Neural crest cell (in vitro differentiated cells): Measurements from ENCODE around the gene TIMP3. TPM values are rescaled to one million over a fixed set of nuclear protein-coding genes. Genes with fewer than 3 reads are reported as not detected.
A peak's percentile ranks its signal among the peaks of the same experiment; 100 is the strongest.

ENCODE experiments used
- DNase-seq: peaks from one replicate; pipeline ENCODE4 v3.0.0; 2021; ENCODE audit warnings: low read depth, mixed read lengths, low spot score
- H3K27ac Mint-ChIP-seq: one replicate; pipeline ENCODE4 v1.8.0; 2021; ENCODE audit warnings: mild to moderate bottlenecking, mixed read lengths; ENCODE audit not compliant: unreplicated experiment
- H3K27me3 Mint-ChIP-seq: 2 replicates; pipeline ENCODE4 v1.8.0; 2021; ENCODE audit warnings: low read depth, mild to moderate bottlenecking, mixed read lengths
- H3K36me3 Mint-ChIP-seq: 2 replicates; pipeline ENCODE4 v1.8.0; 2021; ENCODE audit warnings: low read depth, mild to moderate bottlenecking, mixed read lengths
- H3K4me1 Mint-ChIP-seq: 2 replicates; pipeline ENCODE4 v1.8.0; 2021; ENCODE audit warnings: mixed read lengths
- H3K4me3 Mint-ChIP-seq: one replicate; pipeline ENCODE4 v1.8.0; 2021; ENCODE audit warnings: mild to moderate bottlenecking, mixed read lengths
- H3K9me3 Mint-ChIP-seq: 2 replicates; pipeline ENCODE4 v1.8.0; 2021; ENCODE audit warnings: mixed read lengths
- total RNA-seq: library from RNA; stranded (reverse); gene quantifications from 2 replicates; pipeline ENCODE4 v1.2.1, GENCODE V29; 2021
- TF ChIP-seq, protein P1 (sequence below): fragments of 200-600 bp; sonication (generic); conservative IDR thresholded peaks from 2 replicates; pipeline ENCODE4 v1.5.0; 2021; ENCODE audit warnings: antibody characterized with exemption, mild to moderate bottlenecking

TIMP3 gene
- total RNA-seq, 1 donor from 2014 or later, result 21.6 TPM

DNA sequence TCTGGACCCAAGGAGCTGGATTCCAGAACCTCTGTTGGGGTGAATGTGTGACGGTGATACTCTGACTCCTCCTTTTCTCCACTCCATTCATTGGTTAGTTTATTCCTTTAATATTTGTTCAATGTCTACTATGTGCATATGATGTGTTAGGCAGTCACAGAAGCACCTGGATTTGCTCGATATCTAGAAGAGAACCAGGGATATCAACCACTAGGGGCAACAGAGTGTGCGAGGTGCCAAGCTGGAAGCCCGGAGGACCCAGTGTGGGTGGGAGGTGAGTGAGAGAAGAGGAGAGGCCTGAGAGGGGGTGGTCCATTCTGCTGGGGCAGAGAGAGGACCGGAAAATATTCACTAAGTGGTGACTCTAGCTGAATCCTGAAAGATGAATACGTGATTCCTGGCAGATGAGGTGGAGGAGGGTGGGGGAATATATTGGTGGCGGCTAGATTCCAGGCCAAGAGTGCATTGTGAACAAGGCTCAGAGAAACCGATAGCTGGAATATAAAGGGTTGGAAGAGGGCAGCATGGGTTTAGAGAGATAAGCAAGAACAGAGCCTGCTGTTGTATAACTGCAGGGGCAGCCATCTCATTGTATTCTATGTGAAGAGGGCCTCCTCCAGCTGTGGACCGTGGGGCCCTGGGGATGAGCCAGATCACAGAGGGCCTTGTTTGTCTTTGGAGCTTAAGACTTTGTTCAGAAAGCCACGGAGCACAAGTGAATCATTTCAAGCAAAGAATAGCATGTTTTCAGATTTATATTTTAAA, 6.9 kb upstream of the TIMP3 start:
- TF ChIP-seq, protein P1, sequence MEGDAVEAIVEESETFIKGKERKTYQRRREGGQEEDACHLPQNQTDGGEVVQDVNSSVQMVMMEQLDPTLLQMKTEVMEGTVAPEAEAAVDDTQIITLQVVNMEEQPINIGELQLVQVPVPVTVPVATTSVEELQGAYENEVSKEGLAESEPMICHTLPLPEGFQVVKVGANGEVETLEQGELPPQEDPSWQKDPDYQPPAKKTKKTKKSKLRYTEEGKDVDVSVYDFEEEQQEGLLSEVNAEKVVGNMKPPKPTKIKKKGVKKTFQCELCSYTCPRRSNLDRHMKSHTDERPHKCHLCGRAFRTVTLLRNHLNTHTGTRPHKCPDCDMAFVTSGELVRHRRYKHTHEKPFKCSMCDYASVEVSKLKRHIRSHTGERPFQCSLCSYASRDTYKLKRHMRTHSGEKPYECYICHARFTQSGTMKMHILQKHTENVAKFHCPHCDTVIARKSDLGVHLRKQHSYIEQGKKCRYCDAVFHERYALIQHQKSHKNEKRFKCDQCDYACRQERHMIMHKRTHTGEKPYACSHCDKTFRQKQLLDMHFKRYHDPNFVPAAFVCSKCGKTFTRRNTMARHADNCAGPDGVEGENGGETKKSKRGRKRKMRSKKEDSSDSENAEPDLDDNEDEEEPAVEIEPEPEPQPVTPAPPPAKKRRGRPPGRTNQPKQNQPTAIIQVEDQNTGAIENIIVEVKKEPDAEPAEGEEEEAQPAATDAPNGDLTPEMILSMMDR, result no peak
- Mint-ChIP-seq H3K9me3 (peaks cover 4% of the 10 kb centered on the region), H3K4me3 (peak overlapping the region; percentile 69), H3K4me1 (peaks cover 34% of the 10 kb centered on the region), H3K27ac (peak overlapping the region; percentile 74), H3K27me3 (peaks cover 6% of the 10 kb centered on the region), H3K36me3 (no peaks in the 10 kb centered on the region)
- no peak for DNase-seq

- peaks cover 34% of the 10 kb centered on the region for H3K4me1 Mint-ChIP-seq
- H3K27me3 Mint-ChIP-seq, result peaks cover 12% of the 10 kb centered on the region
- DNase-seq, result no peak
- H3K27ac Mint-ChIP-seq, result peak overlapping the region; percentile 1
- H3K9me3 Mint-ChIP-seq, result no peaks in the 10 kb centered on the region
- H3K4me3 Mint-ChIP-seq, result peak overlapping the region; percentile 69
- TF ChIP-seq, protein P1, result no peak
- H3K36me3 Mint-ChIP-seq, result no peaks in the 10 kb centered on the region
Observed at GRCh38 chr22:32795214-32795596, 6.3 kb upstream of the TIMP3 start.

- Mint-ChIP-seq H3K9me3 (no peaks in the 10 kb centered on the region), H3K27ac (no peak overlapping the region), H3K4me3 (peak overlapping the region; percentile 60), H3K27me3 (peaks cover 20% of the 10 kb centered on the region), H3K4me1 (peaks cover 40% of the 10 kb centered on the region), H3K36me3 (no peaks in the 10 kb centered on the region)
- TF ChIP-seq, protein P1, result peak; percentile 79
- DNase-seq, result peak; percentile 70
Observed at GRCh38 chr22:32796865-32797573, 4.5 kb upstream of the TIMP3 start.

- no peaks in the 10 kb centered on the region for H3K36me3 Mint-ChIP-seq
- TF ChIP-seq, protein P1, result no peak
- H3K27me3 Mint-ChIP-seq, result peaks cover 41% of the 10 kb centered on the region
- no peak for DNase-seq
- no peak overlapping the region for H3K27ac Mint-ChIP-seq
- peak overlapping the region; percentile 35 for H3K4me3 Mint-ChIP-seq
- no peaks in the 10 kb centered on the region for H3K9me3 Mint-ChIP-seq
- H3K4me1 Mint-ChIP-seq, result peaks cover 58% of the 10 kb centered on the region
Observed at GRCh38 chr22:32799496-32799895, 2.0 kb upstream of the TIMP3 start.

DNA sequence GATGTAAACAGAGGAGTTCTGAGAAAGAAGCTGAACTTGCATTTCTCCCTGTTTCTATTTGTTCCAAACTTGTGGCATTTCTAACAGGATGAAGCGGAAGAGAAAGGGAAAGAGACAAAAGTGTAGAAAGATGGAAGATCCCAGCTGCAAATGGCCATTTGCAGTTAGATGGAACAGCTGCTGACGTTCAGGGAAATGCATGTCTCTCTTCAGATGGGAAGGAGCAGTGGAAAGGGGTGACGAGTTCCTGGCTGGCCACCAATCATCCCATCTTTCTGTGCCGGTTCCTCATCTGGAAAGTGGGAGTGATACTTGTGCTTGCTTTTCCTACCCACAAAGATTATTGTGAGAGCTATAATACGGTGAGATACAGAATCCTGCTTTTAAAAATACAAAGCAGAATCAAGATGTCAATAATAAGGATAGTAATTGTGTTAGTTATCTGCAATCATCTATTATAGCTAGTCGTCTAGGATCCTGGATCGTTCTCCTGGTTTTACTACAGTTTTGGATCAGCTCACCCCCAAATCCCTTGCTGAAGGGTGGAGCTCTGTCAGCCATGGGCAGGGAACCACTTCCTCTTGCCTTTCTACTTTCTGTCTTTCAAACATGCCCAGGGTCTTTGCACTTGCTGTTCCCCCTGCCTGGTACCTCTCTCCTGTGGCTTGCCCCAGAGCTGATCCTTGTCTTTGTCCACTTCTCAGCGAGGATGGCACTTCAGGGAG, 1.2 kb upstream of the TIMP3 start:
- Mint-ChIP-seq H3K27me3 (peaks cover 44% of the 10 kb centered on the region), H3K4me1 (peaks cover 58% of the 10 kb centered on the region), H3K4me3 (peak overlapping the region; percentile 83), H3K27ac (no peak overlapping the region), H3K36me3 (no peaks in the 10 kb centered on the region), H3K9me3 (no peaks in the 10 kb centered on the region)
- TF ChIP-seq, protein P1, result no peak
- DNase-seq, result no peak
